Stimulated activated CD4-positive, alpha-beta T cell treated with anti-CD3 and anti-CD28 coated beads, Interleukin-2, amount 100 ng/mL, for 24 hours (primary cell): ENCODE results near the gene MGAT1.

Source experiments
- DNase-seq, 2 donors: peaks; one replicate each; pipeline ENCODE4 v3.0.0-alpha.2; 2020

MGAT1 gene

DNA sequence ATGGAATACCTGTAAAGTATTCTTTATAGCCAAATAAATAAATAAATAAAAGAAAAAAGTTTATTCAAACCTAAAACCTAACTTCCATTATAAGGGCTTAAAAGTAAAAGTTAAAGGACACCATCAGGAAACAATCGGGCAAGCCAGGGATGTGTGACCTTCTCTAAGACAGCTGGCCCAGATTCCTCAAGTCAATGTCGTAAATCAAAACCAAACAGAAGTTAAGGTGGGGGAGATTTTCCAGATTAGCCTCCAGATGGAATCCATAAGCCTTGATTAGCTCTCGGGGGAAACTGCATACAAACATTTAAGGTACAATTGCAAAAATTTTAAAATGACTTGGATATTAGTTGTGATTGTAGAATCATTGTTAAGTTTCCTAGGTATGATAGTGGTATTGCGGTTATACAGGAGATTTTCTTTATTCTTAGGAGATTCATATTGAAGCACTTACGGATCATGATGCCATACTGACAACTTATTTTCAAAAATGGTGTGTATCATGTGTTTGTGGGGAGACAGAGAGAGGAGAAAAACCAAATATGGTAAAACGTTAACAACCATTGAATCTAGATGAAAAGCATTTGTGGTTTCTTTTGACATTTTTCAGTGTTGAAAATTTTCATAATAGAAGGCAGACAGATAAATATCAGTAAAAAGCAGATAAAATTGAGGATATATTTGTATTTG is 21.5 kb upstream of the MGAT1 start:
- no peak for DNase-seq

- no peak for DNase-seq
Measured at GRCh38 chr5:180823346-180823745, 20.7 kb upstream of the MGAT1 start.

GRCh38 chr5:180821538-180821937 is 18.9 kb upstream of the MGAT1 start:
- peak in 1 of 2 donors; percentile 3 for DNase-seq

DNA sequence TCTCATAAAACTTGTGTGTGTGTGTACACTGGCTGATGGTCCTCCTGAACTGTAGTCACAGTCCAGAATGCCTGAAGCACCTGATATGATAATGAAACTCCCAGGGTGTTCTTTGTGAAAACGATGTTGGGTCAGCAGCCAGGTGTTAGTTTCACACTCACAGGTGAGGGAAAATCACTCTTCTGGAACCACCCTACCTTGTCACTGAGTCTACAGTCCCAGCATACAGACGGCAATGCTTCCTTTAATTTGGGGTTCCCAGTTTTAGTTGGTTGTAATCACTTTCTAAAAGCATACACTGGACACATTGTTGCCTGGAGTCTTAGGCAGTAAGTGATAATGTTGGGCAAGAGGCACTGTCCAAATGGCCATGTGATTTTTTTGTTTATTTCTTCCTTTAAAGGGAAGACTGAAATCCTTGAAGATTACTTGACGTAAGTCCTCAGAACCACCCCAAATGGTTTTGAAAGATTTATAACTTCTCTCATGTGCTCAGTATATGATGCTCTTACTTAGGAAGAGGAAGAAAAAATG is 18.2 kb upstream of the MGAT1 start:
- peak in 1 of 2 donors; percentile 12 for DNase-seq

DNA sequence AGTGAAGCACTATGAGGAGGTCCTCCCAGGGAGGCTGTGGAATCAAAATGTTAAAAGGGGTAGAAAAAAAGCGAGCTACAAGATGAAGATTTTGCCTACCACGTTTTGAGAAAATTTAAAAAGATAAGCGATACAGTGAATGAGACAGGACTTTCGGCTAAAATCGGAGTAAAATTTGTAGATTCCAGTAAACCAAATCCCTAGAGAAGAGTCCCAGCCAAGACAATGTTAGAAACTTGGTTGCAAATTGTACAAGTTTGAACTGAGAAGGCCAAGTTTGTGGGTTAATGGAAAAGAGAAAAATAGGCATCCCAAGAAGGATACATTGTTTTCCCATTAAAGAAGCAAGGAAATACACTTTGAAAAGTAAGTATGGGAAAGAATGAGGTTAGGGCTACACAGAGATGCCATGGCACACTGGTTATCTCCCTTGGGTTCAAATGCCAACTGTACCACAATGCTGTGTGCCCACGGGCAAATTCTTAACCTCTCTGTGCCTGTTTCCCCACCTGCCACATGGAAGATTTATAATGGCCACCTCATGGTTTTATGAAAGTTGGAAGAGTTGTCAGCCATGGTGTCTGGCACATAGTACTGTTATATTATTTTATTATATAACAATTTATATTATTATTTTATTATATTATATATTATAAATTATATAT is 16.2 kb upstream of the MGAT1 start:
- peak in 1 of 2 donors; percentile 3 for DNase-seq

DNA sequence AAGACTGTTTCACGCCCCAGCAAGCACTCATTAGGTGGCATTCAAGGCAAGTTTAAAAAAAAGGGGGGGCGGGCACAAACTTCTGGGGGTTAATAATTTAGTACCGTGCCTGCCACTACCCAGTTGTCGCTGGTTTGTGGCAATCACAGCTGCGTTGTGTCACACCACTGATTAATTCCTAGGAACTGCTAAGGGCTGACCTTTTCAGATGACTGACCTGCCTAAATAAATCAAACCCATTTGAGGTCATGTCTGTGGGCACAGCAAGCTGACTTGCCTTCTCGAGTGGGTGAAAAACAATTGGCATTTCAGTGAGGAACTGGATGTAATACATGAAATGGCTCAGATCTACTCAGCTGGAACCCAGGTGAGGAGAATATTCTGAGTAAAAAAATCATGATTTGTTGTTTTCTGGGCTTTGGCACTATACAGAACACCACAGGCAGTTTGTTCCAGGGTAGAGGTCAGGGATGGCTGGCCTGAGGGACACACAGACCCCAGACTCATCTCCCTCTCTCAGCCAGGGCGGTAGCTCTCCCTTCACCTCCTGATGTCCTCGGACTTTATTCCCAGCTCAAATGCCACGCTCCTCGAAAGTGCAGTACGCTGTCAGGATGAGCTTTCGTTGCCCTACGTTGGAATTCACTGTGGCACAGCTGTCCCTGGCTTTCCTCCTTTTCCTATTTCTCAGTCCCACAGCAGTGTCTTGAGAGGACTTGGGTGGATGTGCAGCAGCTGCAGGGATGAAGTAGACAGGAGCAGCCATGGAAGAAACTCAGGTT is 15.5 kb upstream of the MGAT1 start:
- DNase-seq = peak in 1 of 2 donors; percentile 16

DNA sequence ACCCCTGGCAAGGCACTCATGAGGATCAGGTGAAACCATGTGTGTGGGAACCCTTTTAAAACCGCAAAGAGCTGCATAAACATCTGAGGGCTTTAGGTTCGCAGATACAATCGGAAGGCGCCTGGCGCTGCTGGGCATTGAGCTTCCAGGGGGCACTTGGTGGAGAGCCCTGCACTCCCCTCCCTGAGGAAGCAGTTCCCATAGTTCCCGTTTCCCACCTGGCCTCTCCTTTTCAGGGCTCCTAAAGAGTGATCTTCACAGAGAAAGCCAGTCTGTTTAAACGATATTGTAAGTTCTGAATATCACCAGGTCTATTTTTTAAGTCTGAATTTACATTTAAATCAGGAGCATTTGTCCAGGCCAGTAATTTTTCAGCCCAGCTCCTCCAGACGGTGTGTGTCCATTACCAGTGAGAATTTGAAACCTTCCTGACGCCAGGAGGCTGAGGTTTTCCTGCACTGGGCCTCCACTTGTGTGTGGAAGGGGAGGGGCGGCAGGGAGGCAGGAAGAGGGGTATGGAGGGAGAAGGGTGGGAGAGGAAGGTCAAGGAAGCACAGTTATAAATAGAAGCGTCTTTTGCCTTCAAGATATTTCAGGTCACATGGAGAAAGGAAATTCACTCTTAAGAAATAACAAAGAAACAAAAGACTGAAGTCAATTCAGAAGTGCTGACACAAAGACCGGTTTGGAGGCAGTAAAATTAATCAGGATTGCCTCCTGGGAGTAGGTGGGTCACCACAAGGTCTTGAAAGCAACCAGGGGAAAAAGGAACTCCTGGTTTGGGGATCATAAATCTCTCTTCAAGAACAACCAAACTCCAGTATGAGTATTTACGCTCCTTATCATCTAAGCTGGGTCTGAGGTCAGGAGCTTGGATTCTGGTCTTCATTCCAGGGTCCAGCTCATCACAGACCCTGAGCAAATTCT is 14.3 kb upstream of the MGAT1 start:
- peak in 1 of 2 donors; percentile 17 for DNase-seq

DNA sequence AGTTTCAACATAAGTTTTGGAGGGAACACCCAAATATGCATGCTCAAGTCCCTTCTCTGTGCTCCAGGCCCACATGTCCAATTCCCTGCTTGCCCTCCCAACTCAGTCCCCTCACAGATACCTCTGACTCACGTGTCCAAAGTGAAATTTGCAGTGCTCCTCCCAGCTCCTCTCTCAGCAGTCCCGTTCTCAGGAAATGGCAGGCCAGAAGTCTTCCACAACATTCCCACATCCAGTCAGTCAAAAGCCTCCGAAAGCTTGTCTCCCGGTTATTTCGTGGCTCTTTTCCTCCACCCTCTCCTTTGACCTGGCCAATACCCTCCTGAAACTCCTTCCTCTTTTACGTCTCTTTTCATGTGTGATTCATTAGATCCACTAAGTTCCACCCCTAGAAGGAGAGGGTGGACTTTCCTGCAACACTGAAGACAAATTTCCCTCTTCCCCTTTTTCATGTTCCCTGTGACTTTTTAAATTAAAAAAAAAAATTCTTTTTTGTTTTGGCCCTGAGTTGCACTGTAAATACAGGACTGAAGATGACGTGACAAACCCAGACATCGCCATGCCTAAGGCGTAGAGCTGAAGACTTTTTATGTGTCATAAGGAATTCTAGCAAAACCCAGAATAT is 12.8 kb upstream of the MGAT1 start:
- DNase-seq = no peak

GRCh38 chr5:180813420-180813819 is 10.8 kb upstream of the MGAT1 start:
- no peak for DNase-seq

DNA sequence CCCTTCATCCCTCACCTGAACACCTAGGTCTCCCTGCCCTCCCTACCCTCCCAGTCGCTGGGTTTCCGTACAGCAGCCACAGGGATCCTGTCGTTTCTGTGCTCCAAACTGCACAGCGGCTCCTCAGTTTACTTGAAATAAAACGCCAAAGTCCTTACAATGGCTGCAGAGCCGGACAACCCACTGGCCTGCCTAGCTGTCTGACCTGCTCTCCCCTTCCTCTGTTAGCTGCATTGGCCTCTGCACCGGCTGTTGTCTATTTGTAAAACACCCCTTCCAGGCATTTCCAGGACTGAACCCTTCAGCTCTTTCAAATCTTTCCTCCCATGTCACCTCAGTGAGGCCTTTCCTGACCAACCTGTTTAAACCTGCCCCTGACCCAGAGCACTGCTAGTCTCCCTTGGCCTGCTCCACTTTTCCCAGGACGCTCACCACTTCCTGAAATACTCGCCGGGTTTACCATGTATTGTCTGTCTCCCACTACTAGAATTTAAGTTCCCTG is 9.1 kb upstream of the MGAT1 start:
- DNase-seq = no peak

DNA sequence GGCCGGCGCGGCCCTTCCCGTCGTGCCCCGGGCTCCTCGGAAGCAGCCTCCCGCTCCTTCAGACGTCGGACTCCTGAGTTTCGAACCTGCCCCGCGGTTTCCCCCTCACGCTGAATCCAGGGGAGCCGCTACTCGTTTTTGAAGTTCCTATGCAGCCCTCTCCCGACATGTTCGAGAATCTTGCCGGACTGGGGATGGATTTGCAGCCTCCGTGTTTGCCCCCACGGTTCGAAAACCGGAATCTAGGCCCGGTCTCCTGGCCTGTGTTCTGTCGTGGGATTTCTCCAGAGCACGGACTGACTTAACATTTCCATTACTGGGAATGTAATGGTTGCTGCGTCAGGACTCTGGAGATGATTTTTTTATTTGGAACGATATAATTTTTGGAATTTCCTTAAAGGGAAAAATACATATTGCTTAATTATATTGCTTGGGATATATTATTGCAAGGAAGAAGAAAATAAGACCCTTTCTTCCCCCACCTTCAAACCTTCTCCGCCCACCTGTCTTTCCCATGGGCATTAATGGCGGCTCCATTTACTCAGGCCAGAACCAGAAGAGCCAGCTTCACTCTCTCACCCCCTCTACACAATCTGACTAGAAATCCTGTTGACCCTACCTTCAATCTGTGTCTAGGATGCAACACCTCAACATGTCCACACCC is 8.5 kb upstream of the MGAT1 start:
- peak in 1 of 2 donors; percentile 65 for DNase-seq

GRCh38 chr5:180810210-180810958 is 7.8 kb upstream of the MGAT1 start:
- peak; percentile 95 to 97 for DNase-seq

DNA sequence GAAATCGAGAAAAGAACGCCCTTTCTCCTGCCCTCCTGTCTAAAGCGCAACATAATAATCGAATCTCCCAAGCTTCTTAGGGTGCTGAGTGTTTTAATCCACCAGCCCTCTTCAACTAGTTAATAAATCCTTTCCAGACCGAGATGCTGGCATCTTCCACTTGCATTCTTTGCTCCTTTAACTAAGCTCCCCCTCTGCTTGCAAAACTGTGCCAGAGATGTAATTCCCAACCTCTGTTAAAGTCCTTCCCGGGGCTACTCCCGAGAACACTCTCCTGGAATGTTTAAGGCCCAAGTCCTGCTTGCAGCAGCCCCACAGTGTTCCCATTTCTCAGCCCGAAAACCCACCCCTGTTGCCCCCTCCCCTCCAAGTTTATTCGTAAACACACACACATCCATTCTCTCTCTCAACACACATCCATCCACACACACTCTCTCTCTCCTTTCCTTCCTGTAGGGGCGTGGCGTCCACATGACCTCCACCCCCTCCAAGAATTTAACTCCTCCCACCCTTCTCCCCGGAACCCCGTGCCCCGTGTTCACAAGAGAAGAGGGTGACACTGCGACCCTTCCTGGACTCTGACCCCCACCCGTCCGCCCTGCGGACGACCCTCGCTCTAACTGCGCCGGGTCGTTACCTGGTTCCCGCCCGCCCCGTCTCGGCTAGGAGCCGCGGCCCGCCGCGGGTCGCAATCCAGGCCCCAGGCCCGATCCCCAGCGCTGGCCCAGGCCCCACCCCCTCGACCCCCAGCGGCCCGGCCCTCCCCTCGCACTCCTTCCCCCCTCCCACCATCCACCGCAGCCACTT is 7.0 kb upstream of the MGAT1 start:
- DNase-seq = peak; percentile 79 to 84

GRCh38 chr5:180808461-180809000 is 5.9 kb upstream of the MGAT1 start:
- no peak for DNase-seq

DNA sequence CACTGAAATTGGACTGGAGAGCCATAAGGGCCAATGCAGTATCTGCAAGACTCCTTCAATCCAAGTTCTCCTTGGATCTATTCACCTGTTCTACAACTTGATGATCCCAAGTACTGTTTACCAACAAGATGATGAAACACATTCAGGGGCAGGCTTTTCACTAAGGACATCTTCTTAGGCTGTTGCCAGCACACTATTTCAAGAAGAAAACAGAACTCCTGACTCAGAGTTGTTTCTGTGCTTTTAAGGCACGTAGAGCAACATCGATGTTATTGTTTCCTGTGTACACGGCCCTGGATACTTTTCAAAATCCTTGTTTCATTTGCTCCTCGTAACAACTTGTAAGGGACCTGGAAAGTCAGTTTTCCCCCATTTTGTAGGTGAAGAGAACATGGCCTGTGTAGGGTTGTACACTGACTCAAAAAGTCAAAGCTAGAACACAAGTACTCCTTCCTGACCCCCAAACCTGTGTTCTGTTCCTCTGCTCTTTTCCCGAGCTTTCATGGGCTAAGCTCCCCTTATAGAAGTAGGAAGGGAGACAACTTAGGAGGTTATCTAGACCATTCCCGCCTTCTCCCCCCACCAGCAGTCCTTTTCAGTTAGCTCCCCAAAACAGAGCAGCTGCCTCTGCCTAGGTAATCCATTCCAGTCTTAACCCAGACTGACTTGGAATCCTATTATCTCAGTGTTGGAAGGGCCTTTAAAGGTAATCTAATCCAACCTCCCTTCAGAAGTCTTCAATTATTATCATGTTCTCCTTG is 5.2 kb upstream of the MGAT1 start:
- DNase-seq = no peak

DNA sequence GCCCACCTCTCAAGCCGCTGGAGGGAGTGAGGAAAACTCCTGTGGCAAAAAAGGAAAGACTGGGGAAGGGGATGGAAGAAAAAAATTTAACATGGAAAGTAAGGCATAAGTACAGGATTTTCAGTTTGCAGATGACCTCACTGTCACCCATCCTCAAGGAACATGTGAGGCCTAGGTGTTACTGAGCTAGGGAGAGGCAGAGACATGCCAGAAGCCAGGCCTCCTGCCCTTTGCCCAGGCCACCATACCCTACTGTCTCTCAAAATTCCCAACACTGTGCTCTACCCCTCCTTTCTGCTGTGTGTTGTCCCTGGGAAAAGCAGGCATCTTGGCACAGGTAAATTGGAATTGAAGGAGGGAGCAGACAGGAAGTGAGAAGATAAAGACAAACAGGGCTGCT is 4.4 kb upstream of the MGAT1 start:
- no peak for DNase-seq

DNA sequence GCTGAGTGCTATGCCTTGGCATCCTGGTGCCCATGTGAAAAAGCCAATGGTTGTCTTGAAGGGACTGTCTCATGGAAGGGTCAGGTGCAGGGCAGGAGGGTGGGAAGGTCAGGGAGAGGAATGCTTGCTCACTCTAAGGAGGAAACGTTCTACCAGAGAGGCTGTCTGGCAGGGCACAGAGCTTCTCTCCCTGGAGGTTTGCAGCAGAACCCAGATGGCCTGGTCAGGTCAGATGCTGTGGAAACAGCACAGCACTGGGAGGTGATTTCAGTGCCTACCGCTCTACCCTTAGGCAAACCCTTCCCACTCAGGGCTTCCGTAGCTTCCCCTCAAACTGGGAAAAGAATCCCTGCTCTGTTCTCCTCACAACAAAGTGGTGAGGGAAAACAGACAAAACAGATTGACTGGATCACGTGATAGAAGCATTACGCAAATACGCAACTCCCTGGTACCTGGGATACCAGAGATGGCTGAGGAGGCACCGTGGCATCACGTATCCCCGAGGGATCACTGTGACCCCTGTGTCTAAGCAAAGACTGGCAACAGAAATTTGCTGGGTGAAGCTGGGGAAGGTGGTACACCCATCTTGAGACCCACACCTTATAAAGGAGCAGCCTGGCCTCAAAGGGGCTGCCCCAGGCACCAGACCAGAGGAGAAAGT is 3.9 kb upstream of the MGAT1 start:
- DNase-seq = no peak

DNA sequence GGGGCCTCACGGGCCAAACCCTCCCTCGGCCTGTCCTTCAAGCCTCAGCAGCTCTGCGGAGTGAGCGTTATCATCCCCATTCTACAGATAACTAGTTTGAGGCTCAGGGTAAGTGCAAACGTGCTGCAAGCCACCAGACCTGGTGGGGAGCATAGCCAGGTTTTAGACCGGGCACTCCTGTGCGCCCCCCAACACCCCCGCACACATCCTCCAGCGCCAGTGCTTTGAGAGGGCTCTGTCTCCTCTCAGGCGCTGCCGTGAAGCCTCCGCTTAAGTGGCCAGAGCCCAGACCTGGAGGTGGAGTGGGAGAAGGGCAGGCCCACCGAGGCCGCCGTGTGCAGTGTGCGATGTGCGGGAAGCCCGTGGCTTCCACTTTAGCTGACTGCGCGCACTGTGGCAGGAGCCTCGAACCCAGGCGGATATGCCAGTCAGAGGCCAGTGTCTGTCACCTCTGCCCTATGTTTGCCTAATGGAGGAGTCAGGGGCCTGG is 1.6 kb upstream of the MGAT1 start:
- peak in 1 of 2 donors; percentile 45 for DNase-seq
